GM12878 (cell line): ENCODE results near the gene HNRNPR. TPM values are rescaled to one million over a fixed set of nuclear protein-coding genes. Genes with fewer than 3 reads are reported as not detected.

Experiments
- ATAC-seq: fragments of 200-7000 bp; cut with Tn5 transposase; 3 replicates; pipeline ENCODE4 v1.9.1; 2020; ENCODE audit warnings: mild to moderate bottlenecking, moderate library complexity
- BruUV-seq: library from RNA; stranded (reverse); fragments of 400-500 nt; replicated peaks from 2 replicates; lab custom pipeline; 2021; lab: Mats Ljungman, UMichigan
- CTCF ChIA-PET: fragments of 300-600 bp; sonication (Branson Sonifier 250); formaldehyde crosslinking; extraction: SDS; loops from one replicate; lab custom pipeline; 2021; ENCODE audit warnings: inconsistent platforms; lab: Yijun Ruan, JAX
- POLR2A ChIA-PET: fragments of 350-600 bp; formaldehyde crosslinking; extraction: SDS; loops from one replicate; lab custom pipeline; 2021; ENCODE audit warnings: inconsistent platforms; lab: Charles Lee
- RAD21 ChIA-PET: fragments of 300-600 bp; sonication (Branson Sonifier 250); formaldehyde crosslinking; loops from one replicate; lab custom pipeline; 2023; ENCODE audit warnings: antibody characterized with exemption; ENCODE audit not compliant: unreplicated experiment; lab: Charles Lee
- SMC1A ChIA-PET: fragments of 300-600 bp; sonication (Branson Sonifier 250); formaldehyde crosslinking; loops from one replicate; lab custom pipeline; 2023; ENCODE audit not compliant: unreplicated experiment, uncharacterized antibody; lab: Charles Lee
- DNase-seq: peaks from one replicate; pipeline ENCODE4 v3.0.0-alpha.2; 2011; ENCODE audit warnings: low read depth, low spot score
- FAIRE-seq: peaks from 3 replicates; lab custom pipeline; 2011; peaks lifted over from hg19 to GRCh38; lab: Jason Lieb, UNC
- H2AFZ ChIP-seq: 2 replicates; pipeline ENCODE4 v1.6.0; 2011; ENCODE audit warnings: low read depth, low read length, control low read depth; ENCODE audit not compliant: control insufficient read depth
- H3K27ac ChIP-seq: 2 replicates; pipeline ENCODE4 v1.5.1; 2011; ENCODE audit warnings: control low read depth; ENCODE audit not compliant: control insufficient read depth, insufficient read depth
- H3K27me3 ChIP-seq, 2 experiments: replicated peaks in 1 of 2; 2 replicates each; pipeline versions ENCODE4 v1.6.0 to v1.6.1; 2011; ENCODE audit warnings: low read length in 1 of 2; ENCODE audit not compliant: control insufficient read depth in 2 of 2, insufficient read depth in 2 of 2
- H3K36me3 ChIP-seq, 2 experiments: 2 replicates each; pipeline ENCODE4 v1.5.1; 2011; ENCODE audit warnings: low read length in 1 of 2; ENCODE audit not compliant: control insufficient read depth in 2 of 2, insufficient read depth in 2 of 2
- H3K4me1 ChIP-seq: 2 replicates; pipeline ENCODE4 v1.6.1; 2011; ENCODE audit warnings: mild to moderate bottlenecking, low read length, moderate library complexity, mixed read lengths; ENCODE audit not compliant: control insufficient read depth, insufficient read depth
- H3K4me2 ChIP-seq: 2 replicates; pipeline ENCODE4 v1.6.0; 2011; ENCODE audit warnings: control low read depth; ENCODE audit not compliant: control insufficient read depth, insufficient read depth
- H3K4me3 ChIP-seq: fragments of 200-600 bp; sonication (generic); 2 replicates; pipeline ENCODE4 v1.5.1; 2016
- H3K79me2 ChIP-seq: 2 replicates; pipeline ENCODE4 v1.6.0; 2011; ENCODE audit warnings: low read length; ENCODE audit not compliant: control insufficient read depth, insufficient read depth
- H3K9ac ChIP-seq: 2 replicates; pipeline ENCODE4 v1.8.0; 2011; ENCODE audit warnings: low read length, control low read depth, mixed read lengths; ENCODE audit not compliant: control insufficient read depth, insufficient read depth
- H3K9me3 ChIP-seq: replicated peaks from 3 replicates; pipeline ENCODE4 v1.5.1; 2011; ENCODE audit warnings: mild to moderate bottlenecking, low read length; ENCODE audit not compliant: control insufficient read depth, insufficient read depth
- H4K20me1 ChIP-seq: 2 replicates; pipeline ENCODE4 v1.6.0; 2011; ENCODE audit not compliant: control insufficient read depth, insufficient read depth
- HCFC1 ChIP-seq: fragments of 150-350 bp; IDR thresholded peaks from 2 replicates; pipeline ENCODE4 v1.6.1; 2014; ENCODE audit warnings: low read length
- MTA3 ChIP-seq: IDR thresholded peaks from 2 replicates; pipeline ENCODE4 v1.6.1; 2012; ENCODE audit warnings: low read length, inconsistent platforms, borderline replicate concordance
- MYC ChIP-seq: IDR thresholded peaks from 2 replicates; pipeline ENCODE4 v1.6.1; 2011; ENCODE audit warnings: mild to moderate bottlenecking, low read length, moderate library complexity, inconsistent platforms; ENCODE audit not compliant: insufficient read depth, insufficient replicate concordance, insufficient read length, severe bottlenecking
- NFXL1 ChIP-seq: fragments of 450-650 bp; IDR thresholded peaks from 2 replicates; pipeline ENCODE4 v1.6.1; 2017; ENCODE audit warnings: antibody characterized with exemption, mild to moderate bottlenecking, borderline replicate concordance
- SRF ChIP-seq, 2 experiments: IDR thresholded peaks; 2 replicates each; pipeline ENCODE4 v1.6.1; 2011; ENCODE audit warnings: low read depth in 2 of 2, low read length in 2 of 2, mild to moderate bottlenecking in 1 of 2, moderate library complexity in 1 of 2
- TBL1XR1 ChIP-seq: IDR thresholded peaks from 2 replicates; pipeline ENCODE4 v1.6.1; 2012; ENCODE audit warnings: low read depth, low read length, improper control_type of control experiment
- ZSCAN29 ChIP-seq: fragments of 450-650 bp; IDR thresholded peaks from 2 replicates; pipeline ENCODE4 v1.6.1; 2017; ENCODE audit warnings: mild to moderate bottlenecking, moderate library complexity
- WGBS: methylation state at CpG from one replicate; pipeline ENCODE4 v1.1.6; 2016; ENCODE audit warnings: low lambda C conversion rate; ENCODE audit not compliant: insufficient replicate concordance, insufficient coverage; ENCODE audit errors: missing lambda C conversion rate; 5-methylcytosine and 5-hydroxymethylcytosine counted together
- in situ Hi-C: fragments of 300-500 bp; cut with MboI; formaldehyde crosslinking; loops from 9 replicates; pipeline ENCODE4 v1.14.3; 2018; ENCODE audit warnings: mixed read lengths
- intact Hi-C: fragments of 100-400 bp; cut with micrococcal nuclease; formaldehyde crosslinking; loops from one replicate; pipeline ENCODE4 v1.14.2; 2022; ENCODE audit not compliant: unreplicated experiment
- polyA plus RNA-seq, 11 experiments: library from polyadenylated mRNA; depleted of rRNA in 4 of 11; unstranded in 6 of 11; stranded (reverse) in 5 of 11; fragments of >200 nt; fragmentation: Nextera tagmentation in 4 of 11; fragmentation: Illumina TruSeq in 1 of 11; extraction: Ambion mirVana in 4 of 11; extraction: Trizol in 1 of 11; gene quantifications; 1 replicate in 1 of 11; 2 replicates in 10 of 11; pipeline versions ENCODE4 v1.2.1 to v1.2.3, GENCODE V29; 2011 to 2016; ENCODE audit warnings: inconsistent platforms in 2 of 11, missing spikeins in 2 of 11, low read depth in 1 of 11
- total RNA-seq, 4 experiments: library from RNA; depleted of rRNA in 3 of 4; stranded (reverse); fragments of >200 nt in 3 of 4; fragmentation: Illumina TruSeq in 1 of 4; extraction: Trizol in 1 of 4; gene quantifications; 2 replicates each; pipeline versions ENCODE4 v1.2.1 to v1.2.3, GENCODE V29; 2013 to 2021

Gene HNRNPR
- total and polyA plus RNA-seq, 10 of the 15 experiments (the other 5 are each of a cell fraction or from before 2014, with no cell fraction given), result 80.5 to 280 (median 218) TPM

DNA sequence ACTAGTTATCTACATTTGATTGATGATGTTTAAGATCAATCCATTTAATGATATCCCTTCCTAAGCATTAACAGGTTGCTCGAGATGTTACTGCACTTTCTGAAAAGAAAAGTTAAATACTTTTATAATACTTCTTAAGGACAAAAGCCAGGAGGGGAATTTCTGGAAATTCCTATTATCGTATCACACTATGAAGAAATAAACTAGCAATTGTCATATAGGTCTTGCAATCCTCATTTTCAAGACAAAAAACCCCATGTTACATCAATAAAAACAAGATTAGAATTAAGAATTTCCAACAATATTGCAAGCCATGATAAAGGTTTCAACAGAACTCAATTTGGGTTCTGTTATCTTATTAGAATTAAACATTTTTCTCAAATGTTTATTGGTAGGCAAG lies 47.2 kb downstream of the HNRNPR start:
- no peak for ATAC-seq
- SMC1A ChIA-PET, result no interaction called here
- in situ Hi-C loops, result no loop called here
- Histone ChIP-seq H4K20me1 (no peaks in the 10 kb centered on the region), H3K79me2 (no peaks in the 10 kb centered on the region), H3K9me3 (no peaks in the 10 kb centered on the region), H3K27me3 (no peaks in the 10 kb centered on the region), H3K4me3 (no peak overlapping the region), H3K4me1 (no peaks in the 10 kb centered on the region), H2AFZ (no peak overlapping the region), H3K9ac (no peak overlapping the region), H3K27ac (no peak overlapping the region), H3K4me2 (no peak overlapping the region), H3K36me3 (peaks cover 0 to 2% of the 10 kb centered on the region in 2 experiments; a peak in 1 of 4 replicates)
- intact Hi-C loops, result no loop called here
- RAD21 ChIA-PET, result no interaction called here
- CTCF ChIA-PET, result no interaction called here
- 98% methylated on average over 2 of the region's 2 CpGs for WGBS
- no peak for DNase-seq
- TF ChIP-seq TBL1XR1, result no peak
- no peak for TF ChIP-seq ZSCAN29
- no peak for TF ChIP-seq MTA3
- TF ChIP-seq HCFC1, result no peak
- no TSS peak for BruUV-seq
- no peak for FAIRE-seq
- POLR2A ChIA-PET, result no interaction called here

DNA sequence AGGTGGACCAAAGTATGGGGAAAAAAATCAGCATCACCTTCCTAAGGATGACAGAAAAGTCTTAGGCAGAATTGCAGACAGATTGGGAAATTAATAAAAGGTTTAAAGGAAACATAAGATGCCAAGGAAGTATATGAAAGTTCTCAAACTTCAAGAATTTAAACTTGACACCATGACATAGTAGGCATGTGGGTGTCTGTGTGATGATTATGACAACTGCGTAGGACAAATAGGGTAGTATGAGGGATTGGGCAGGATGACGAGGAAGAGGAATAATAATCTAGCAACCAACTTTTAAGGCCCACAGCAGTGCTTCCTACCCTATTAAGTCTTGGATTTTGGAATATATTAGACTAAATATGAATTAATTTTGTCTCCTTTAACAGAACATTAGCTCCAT lies 52.4 kb downstream of the HNRNPR start:
- Histone ChIP-seq H3K27ac (no peak overlapping the region), H3K9ac (no peak overlapping the region), H3K9me3 (no peaks in the 10 kb centered on the region), H3K79me2 (no peaks in the 10 kb centered on the region), H3K4me3 (no peak overlapping the region), H3K27me3 (no peaks in the 10 kb centered on the region), H4K20me1 (no peaks in the 10 kb centered on the region), H2AFZ (no peak overlapping the region), H3K36me3 (no peaks in the 10 kb centered on the region; a peak in 1 of 4 replicates), H3K4me1 (no peaks in the 10 kb centered on the region), H3K4me2 (no peak overlapping the region)
- in situ Hi-C loops, result no loop called here
- no peak for FAIRE-seq
- WGBS, result 93% methylated on average over 2 of the region's 2 CpGs
- intact Hi-C loops, result no loop called here
- ChIA-PET POLR2A (no interaction called here), CTCF (interaction anchor here (0.6 kb wide), 1 partner anchor 248 kb away, joined by 3 read pairs; no protein-coding TSS in a partner anchor), SMC1A (no interaction called here), RAD21 (no interaction called here)
- BruUV-seq, result no TSS peak
- TF ChIP-seq SRF (IDR thresholded peaks at IDR 0.05; ENCODE audit: low read depth in 2 of 2, low read length in 2 of 2), result no peak
- TF ChIP-seq MYC, result no peak
- TF ChIP-seq NFXL1, result no peak
- ATAC-seq, result no peak
- no peak for DNase-seq
